ENCODE measurements around the gene BSN.
A peak's percentile ranks its signal among the peaks of the same experiment; 100 is the strongest.

The BSN gene

DNA sequence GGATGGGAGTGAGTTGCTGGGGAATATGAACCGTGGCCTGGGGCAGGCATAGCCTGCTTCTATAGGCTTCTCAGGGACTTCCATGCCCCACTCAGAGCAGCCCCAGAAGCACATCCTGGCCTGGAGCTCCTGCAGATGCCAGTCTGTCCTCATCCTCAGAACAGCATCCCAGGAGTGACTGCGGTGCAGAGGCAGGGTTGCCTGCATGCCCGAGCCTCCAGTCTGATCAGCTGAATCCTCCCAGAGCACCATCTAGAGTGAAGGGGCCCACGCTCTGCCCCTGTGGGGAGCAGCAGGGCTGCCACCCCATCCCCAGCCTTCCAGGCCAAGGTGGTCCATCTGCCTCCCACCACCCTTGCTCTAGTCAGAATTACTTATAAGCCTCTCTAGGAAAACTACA, 75.2 kb downstream of the BSN start:
- DNase-seq (ENCODE audit: low read depth, low spot score): no peak

DNA sequence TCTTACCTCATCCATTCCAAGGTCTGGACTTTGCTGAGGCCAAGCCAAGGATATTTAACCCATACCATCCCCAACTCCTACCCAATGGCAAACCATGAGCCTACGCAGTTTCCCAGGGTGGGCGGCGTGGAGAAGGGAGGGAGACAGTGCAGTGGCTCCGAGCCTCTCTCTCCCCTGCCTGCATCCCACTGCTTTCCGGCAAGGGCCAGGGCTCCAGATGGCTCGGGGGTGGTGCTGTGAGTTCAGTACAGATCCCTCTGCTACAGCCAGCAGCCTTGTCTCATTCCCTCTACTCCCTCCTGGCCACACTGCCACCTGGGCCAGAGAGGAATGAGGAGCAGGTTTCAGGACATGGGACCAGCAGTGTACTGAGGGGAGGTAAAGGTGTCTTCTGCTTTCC, 75.6 kb downstream of the BSN start:
- no peak for DNase-seq (ENCODE audit: low read depth, low spot score)

DNA sequence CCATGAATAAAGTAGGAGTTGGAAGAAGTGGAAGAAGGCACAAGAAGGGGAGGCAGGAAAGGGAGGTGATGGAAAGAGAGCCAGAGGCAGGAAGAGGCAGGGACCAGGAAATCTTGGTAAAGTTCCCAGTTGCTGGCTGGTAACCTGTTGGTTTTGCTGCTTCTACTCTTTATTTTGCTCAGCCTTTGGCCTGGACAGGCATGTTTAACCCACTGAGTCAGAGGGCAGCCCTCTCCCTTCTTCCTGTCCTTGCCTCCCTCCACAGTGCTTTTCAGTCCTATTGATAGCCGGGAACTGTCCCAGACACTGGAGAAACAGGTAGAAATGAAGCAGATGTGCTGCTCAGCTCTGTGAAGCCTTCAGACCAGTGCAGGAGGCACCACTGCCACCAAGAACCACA, 76.5 kb downstream of the BSN start:
- DNase-seq (ENCODE audit: low read depth, low spot score): no peak

DNA sequence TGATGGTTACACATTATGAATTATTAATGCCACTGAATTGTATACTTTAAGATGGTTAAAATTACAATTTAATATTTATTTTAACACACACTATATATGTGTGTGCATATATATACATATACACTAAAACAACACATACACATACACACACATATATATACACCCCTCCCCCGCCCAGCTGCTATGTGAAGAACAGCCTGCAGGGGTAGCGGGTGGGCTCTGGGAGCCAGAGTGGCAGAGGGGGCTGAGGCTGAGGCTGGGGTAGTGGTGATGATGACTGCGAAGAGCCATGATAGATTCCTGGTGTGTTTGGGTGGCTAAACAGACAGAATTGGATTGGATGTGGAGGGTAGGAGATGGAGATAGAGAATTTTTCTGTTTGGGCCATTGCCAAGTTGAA, 80.5 kb downstream of the BSN start:
- no peak for DNase-seq (ENCODE audit: low read depth, low spot score)

DNA sequence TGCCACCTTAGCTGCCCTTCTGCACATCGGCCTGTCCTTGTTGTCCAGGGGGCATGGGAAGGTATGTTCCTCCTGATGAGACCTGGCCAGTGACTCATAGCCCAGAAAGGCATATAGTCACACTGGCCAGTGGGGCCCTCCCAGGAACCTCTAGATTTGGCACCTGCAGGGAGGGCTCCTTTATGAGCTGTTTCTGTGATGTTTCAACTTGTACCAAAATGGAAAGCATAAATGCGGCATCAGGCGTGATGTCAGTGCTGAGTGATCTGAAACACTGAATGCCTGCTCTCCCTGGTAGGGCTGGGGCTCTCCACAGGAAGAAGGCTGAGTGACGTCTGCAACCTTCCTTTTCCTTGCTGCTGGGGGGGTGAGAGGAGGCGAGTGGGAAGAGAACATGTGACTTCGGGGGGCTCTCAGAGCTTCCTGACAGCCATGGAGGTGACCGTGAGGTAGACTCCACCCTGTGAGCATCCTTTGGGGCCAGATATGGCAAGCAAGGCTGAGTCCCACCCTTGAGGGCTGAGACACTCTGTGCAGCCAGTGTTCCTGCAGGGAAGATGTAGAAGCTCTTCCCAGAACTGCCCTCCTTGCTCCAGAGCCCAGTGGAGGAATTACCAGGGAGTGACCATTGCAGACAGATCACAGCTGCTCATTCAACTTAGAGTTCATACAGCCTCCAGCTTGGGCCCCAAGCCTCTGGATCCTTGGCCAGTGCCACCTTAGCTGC, 82.8 kb downstream of the BSN start:
- no peak for DNase-seq (ENCODE audit: low read depth, low spot score)

DNA sequence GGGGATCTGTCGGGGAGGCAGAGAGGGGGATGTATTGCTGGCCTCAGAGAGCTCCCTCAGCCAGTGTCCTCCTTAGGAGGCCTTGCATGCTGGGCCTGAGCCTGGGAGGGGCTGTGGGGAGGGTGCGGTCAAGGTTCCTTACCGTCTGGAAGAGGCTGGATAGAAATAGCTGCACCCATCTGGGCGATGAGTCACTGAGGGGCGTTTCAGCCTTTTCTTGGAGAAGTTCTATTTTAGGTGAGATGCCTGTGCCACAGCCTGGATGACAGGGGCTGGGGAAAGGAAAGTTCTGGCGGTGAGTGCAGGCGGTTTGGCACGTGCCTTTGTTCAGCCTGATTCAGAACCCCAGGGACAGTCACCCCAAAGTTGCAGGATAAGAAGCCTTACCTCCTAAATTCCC, 84.2 kb downstream of the BSN start:
- DNase-seq (ENCODE audit: low read depth, low spot score): peak; percentile 16

DNA sequence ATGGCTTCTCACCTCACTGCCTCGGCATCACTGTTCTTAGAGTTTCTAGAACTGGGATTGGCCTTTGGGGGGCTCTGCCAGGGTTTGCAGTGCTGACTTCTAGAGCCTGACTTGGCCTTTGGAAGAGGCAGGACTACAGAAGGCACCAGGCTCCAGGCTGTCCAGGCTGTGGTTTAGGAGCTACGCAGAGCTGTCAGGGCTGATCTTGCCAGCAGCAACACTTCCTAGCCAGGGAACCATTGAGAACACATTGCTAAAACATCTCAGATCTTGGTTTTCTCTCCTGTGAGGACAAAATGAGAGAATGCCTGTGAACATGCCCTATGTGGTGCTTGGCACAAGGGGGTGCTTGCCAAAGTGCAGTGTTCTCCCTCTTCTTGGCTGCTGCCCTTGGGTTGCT, 85.3 kb downstream of the BSN start:
- DNase-seq (ENCODE audit: low read depth, low spot score): no peak

DNA sequence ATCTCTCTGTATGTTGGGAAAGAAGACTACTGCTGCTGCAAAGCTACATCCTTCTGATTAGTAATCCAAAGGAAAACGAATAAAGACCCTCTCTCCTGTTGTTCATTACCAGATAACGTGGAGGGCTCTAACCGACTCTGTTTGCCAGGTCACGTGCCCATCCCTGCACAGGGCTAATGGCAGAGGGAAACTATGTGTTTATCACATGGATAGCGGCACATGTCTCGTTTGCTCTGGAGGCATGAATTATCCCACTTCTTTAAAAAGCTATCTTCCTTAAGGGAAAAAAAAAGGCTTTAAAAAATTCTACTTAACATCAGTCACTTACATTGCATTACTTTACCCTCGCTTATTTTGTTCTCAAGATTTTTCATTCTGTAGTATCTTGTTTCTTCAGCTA, 87.0 kb downstream of the BSN start:
- DNase-seq (ENCODE audit: low read depth, low spot score): no peak

DNA sequence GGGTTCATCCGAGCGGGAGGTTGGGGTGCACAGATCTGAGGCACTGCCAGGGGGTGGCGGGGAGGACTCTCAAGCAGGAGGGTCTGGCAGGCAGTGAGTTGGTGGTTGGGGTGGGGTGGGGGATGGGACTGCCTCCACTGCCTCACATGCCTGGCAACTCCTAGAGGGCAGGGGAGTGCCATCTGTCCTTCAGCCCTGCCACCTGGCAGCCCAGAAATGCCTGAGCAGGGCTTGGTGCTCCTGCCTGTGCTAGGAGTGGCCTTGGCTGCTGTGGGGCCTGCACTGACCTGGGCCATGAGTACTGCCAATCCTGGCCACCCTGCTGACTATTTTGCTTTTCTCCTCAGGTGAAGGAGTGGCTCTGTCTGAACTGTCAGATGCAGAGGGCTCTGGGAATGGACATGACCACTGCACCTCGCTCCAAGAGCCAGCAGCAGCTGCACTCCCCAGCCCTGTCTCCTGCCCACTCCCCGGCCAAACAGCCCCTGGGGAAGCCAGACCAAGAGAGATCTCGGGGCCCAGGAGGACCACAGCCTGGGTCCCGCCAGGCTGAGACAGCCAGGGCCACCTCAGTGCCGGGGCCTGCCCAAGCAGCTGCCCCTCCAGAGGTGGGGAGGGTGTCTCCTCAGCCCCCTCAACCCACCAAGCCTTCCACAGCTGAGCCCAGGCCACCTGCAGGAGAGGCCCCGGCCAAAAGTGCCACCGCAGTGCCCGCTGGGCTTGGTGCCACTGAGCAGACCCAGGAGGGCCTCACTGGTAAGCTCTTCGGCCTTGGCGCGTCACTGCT, 87.8 kb downstream of the BSN start:
- DNase-seq (ENCODE audit: low read depth, low spot score): no peak

DNA sequence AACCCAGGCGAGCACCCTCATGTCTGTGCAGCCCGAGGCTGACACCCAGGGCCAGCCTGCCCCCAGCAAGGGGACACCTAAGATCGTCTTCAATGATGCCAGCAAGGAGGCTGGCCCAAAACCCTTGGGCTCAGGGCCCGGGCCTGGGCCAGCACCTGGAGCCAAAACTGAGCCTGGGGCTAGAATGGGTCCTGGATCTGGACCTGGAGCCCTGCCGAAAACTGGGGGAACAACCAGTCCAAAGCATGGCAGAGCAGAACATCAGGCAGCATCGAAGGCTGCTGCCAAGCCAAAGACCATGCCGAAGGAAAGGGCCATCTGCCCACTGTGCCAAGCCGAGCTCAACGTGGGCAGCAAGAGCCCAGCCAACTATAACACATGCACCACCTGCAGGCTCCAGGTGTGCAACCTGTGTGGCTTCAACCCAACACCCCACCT, 88.5 kb downstream of the BSN start:
- DNase-seq (ENCODE audit: low read depth, low spot score): no peak

DNA sequence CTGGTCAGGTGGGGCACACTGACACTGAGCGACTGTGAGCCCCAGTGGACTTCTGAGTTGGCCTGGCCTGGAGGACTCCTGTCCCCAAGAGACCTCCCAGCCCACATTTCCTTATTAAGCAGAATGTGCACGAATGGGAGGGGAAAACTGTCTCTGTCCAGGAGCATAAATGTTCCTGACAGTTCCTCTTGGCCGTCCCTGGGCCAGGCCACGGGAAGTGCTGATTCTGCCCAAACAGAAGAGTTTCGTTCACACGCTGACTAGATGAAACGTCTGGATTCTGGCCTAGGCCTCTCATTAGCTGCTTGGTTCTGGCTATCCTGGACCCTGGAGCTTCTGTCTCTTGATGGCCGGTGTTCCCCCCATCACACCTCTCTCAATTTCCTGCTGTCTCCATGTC, 90.4 kb downstream of the BSN start:
- no peak for DNase-seq (ENCODE audit: low read depth, low spot score)

DNA sequence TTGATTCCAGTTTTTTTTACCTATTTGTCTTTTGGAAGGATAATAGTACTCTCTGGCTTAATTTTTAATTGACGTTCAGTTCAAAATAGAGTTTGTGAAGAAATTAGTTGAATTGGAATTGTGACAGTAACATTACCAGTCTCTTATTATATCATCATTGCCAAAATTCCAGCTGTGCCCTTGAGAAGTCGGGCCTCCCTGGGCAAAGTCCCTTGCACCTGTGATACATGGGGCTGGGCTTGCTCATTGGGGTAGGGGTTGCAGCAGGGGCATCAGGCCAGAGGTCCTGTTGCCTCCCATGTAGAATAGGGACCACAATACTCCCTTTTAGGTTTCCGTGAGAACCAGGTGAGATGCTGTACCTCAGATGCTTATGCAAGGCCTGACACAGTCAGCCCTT, 92.0 kb downstream of the BSN start:
- no peak for DNase-seq (ENCODE audit: low read depth, low spot score)

DNA sequence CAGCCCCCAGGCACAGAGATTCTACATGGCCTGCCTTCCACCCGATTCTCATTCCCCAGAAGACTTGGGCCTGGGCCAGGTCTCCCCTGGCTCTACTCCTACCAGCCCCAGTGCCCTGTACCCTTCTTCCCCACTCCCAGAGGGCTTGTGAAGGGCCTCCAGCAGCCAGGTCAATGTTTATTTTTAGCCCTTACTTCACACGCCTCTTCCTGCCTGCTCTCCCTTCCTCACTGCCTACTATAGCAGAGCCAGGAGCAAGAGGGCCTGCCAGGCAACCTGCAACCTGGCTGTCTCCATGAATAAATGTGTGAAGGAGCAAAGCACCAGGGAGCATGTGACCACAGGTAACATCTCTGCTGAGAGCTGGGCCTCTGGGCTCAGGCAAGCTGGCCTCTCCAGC, 93.5 kb downstream of the BSN start:
- no peak for DNase-seq (ENCODE audit: low read depth, low spot score)

DNA sequence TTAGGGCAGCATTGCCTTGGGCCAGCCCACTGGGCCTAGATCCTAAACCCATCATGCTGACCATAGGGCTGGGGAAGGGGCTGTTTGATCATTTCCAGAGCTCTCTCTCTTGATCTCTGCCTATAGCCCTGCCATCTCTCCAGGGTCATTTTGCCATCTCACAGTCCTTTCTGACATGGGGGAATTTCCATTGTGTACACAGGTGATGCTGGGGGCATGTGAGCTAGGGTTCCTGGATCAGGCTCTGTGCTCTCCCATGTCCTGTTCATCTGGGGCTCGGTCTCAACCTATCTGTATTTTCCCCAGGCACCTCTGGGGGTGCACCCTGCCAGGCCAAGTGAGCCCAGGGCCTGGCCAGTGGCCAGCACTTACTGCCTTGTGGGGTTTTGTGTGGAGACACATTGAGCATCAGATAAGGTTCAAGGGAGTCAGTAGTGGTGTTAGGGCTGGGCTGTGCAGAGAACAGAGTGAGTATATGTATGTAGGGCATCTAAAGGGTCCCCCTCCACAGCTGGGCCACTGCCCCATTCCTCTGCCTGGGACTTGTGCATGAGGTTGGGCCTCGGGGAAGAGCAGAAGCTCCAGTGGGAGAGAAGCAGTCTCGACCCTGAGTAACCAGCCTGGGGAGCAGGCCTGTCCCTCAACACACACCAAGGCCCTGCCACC, 94.2 kb downstream of the BSN start:
- no peak for DNase-seq (ENCODE audit: low read depth, low spot score)

DNA sequence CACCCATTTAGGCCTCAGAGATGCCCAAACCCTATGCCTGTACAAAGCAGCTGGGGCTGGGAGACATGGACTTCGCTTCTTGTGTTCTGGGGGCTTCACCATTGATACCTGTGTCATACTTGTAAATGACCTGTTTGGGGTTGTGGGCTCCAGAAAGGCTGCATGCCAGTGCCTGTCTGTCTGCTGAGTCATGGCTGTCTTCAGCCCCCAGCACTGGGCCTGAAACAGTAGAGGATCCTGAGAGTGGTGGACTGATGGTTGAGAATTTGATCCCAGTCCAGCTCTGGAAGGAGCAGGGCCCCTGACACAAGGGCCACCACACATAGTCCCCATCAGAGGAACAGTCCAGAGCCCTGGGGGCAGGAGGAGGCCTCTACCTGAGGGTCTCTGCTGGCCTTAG, 95.3 kb downstream of the BSN start:
- DNase-seq (ENCODE audit: low read depth, low spot score): no peak

DNA sequence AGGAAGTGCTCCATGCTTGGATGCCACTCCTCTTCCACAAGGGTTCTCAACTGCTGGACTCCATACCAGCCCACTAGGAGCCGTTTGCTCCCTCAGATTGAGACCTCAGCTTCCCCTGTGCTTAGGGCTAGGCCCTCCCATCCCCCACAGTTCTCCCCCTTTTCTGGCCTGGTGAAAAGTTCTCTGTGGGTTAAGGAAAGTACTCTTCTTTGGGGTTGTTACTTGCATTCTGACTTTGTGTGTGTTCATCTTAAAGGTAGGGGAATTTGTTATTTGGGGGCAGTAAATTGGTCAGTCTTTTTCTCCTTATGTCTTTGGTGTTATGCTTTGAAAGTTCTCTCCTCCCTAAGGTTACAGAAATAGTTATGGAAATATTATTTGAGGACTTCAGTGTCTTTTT, 95.9 kb downstream of the BSN start:
- DNase-seq (ENCODE audit: low read depth, low spot score): no peak

DNA sequence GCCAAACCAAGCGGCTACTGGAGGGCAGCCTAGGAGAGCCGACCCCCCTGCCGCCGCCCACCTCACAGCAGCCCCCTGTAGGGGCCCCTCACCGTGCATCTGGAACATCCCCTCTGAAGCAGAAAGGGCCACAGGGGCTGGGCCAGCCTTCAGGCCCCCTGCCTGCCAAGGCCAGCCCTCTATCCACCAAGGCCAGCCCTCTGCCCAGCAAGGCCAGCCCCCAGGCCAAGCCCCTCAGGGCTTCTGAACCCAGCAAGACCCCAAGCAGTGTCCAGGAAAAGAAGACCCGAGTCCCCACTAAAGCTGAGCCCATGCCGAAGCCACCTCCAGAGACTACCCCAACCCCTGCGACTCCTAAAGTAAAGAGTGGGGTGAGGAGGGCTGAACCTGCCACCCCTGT, 96.4 kb downstream of the BSN start:
- no peak for DNase-seq (ENCODE audit: low read depth, low spot score)

DNA sequence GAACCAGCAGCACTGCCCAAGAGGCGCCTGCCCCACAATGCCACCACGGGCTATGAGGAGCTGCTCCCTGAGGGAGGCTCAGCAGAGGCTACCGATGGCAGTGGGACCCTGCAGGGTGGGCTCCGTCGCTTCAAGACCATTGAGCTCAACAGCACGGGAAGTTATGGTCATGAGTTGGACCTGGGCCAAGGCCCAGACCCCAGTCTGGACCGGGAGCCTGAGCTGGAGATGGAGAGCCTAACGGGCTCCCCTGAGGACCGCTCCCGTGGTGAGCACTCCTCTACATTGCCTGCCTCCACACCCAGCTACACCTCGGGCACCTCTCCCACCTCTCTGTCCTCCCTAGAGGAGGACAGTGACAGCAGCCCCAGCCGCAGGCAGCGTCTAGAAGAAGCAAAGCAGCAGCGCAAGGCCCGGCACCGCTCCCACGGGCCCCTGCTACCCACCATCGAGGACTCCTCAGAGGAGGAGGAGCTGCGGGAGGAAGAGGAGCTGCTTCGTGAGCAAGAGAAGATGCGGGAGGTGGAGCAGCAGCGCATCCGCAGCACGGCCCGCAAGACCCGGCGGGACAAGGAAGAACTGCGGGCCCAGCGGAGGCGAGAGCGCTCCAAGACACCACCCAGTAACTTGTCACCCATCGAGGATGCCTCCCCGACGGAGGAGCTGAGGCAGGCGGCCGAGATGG, 98.1 kb downstream of the BSN start:
- DNase-seq (ENCODE audit: low read depth, low spot score): no peak

DNA sequence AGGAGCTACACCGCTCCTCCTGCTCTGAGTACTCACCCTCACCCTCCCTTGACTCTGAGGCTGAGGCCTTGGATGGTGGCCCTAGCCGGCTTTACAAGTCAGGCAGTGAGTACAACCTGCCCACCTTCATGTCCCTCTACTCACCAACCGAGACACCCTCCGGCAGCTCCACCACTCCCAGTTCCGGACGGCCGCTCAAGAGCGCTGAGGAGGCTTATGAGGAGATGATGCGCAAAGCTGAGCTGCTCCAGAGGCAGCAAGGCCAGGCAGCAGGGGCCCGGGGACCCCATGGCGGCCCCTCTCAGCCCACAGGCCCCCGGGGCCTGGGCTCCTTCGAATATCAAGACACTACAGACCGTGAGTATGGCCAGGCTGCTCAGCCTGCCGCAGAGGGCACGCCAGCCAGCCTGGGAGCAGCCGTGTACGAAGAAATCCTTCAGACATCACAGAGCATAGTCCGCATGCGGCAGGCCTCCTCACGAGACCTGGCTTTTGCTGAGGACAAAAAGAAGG, 98.7 kb downstream of the BSN start:
- no peak for DNase-seq (ENCODE audit: low read depth, low spot score)

DNA sequence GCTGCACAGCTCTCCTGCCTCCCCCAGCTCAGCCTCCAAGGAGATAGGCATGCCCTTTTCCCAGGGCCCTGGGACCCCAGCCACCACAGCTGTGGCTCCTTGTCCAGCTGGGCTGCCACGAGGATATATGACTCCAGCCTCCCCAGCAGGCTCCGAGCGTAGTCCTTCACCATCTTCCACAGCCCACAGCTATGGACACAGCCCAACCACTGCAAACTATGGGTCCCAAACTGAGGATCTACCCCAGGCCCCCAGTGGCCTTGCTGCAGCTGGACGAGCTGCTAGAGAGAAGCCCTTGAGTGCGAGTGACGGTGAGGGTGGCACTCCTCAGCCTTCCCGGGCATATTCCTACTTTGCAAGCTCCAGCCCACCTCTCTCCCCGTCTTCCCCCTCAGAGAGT, 99.3 kb downstream of the BSN start:
- DNase-seq (ENCODE audit: low read depth, low spot score): peak; percentile 30

DNA sequence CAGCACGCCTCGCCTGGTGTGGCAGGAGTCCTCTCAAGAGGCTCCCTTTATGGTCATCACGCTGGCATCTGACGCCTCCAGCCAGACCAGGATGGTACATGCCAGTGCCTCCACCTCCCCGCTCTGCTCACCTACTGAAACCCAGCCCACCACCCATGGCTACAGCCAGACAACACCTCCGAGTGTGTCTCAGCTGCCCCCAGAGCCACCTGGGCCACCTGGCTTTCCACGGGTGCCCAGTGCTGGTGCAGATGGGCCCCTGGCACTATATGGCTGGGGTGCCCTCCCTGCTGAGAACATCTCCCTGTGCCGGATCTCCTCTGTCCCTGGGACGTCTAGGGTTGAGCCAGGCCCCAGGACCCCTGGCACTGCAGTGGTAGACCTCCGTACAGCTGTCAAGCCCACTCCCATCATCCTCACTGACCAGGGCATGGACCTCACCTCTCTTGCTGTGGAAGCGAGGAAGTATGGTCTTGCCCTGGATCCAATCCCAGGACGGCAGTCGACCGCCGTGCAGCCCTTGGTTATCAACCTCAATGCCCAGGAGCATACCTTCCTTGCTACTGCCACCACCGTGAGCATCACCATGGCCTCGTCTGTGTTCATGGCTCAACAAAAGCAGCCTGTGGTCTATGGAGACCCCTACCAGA, 100.0 kb downstream of the BSN start:
- no peak for DNase-seq (ENCODE audit: low read depth, low spot score)

Measured in ELF-1 (cell line).